ENCODE results near the gene PCMTD2.

PCMTD2 gene

DNA sequence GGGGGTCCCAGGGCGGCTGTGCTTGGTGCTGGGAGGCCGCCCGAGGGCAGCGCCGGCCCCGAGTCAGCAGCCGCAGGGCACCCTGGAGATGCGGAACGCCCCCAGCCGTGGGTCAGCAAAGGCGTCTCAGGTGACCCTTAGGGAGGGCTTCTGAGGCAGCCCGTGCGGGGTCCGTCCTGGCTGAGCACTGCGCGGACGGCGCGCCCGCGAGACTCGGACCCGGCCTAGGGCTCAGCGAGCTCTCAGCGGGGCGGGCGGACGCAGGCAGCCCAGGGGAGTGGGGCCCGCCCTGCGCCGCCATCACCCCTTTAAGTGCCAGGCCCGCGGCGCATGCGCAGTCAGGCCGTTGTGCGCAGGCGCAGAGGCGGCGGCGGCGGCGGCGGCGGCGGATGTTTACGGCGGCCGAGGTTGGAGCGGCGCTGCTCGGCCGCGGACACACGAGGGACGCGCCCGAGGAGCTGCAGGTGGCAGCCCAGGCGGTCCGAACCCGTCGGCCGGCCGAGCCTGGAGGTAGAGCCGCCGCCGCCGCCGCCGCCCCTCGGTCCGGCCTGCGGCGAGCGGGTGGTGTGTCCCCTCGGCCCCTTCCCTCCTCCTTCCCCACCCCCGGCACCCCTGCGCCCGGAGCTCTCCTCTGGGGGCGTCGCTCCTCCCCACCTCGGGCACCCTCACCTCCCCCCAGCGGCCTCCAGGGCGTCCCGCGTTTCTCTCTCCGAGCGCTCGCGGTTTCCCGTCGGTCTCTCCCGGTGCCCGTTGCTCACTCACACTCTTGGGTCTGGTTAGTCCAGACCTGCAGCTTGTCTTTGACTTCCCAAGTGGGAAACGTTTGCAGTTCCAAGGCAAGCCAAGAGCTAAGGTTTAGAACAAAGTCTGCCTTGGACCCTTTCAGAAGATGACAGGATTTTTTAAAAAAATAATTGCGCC lies at the start of gene PCMTD2:
Gene PCMTD2 (plus strand): TSS at position 388 of the 921 bp plus-strand sequence. CDS start 4,218 bp downstream, outside the sequence.
- peak; percentile 64 to 73 for DNase-seq

DNA sequence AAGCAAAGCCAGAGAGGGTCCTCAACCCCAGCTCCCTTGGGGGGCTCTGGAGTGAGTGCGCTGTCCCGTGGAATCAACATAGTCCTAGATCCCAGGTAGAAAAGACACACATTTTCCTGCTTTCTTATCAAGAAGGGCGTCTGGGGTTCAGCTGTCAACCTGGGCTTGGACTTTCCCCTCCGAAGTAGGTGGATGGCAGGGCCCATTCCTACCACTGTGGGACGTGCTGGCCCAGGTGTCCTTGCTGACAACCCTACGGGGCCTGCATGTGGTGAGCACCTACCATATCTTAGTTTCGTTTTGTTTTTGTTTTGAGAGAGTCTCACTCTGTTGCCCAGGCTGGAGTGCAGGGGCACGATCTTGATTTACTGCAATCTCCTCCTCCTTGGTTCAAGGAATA lies 48.9 kb upstream of the PCMTD2 start:
- DNase-seq = no peak

DNA sequence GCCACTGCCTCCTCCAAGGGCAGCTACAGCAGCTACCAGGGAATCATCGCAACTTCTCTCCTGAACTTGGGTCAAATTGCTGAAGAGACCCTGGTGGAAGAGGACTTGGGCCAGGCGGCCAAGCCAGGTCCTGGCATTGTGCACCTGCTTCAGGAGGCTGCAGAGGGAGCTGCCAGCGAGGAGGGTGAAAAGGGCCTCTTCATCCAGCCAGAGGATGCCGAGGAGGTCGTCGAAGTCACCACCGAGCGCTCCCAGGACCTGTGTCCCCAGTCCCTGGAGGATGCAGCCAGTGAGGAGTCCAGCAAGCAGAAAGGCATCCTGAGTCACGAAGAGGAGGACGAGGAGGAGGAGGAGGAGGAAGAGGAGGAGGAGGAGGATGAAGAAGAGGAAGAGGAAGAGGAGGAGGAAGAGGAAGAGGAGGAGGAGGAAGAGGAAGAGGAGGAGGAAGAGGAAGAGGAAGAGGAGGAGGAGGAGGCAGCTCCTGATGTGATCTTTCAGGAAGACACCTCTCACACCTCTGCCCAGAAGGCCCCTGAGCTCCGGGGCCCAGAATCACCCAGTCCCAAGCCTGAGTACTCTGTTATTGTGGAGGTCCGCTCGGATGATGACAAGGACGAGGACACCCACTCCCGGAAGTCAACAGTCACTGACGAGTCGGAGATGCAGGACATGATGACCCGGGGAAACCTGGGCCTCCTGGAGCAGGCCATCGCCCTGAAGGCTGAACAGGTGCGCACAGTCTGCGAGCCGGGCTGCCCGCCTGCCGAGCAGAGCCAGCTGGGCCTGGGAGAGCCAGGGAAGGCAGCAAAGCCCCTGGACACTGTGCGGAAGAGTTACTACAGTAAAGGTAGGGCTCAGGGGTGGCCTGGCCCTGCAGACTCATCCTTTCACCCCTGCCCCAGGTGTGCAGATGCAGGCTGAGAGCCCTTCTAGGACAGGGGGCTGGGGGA lies 47.6 kb upstream of the PCMTD2 start:
- DNase-seq = no peak

GRCh38 chr20:64209148-64209547 lies 46.4 kb upstream of the PCMTD2 start:
- DNase-seq = no peak

- DNase-seq = no peak
Observed at GRCh38 chr20:64210656-64211369, 44.7 kb upstream of the PCMTD2 start.

DNA sequence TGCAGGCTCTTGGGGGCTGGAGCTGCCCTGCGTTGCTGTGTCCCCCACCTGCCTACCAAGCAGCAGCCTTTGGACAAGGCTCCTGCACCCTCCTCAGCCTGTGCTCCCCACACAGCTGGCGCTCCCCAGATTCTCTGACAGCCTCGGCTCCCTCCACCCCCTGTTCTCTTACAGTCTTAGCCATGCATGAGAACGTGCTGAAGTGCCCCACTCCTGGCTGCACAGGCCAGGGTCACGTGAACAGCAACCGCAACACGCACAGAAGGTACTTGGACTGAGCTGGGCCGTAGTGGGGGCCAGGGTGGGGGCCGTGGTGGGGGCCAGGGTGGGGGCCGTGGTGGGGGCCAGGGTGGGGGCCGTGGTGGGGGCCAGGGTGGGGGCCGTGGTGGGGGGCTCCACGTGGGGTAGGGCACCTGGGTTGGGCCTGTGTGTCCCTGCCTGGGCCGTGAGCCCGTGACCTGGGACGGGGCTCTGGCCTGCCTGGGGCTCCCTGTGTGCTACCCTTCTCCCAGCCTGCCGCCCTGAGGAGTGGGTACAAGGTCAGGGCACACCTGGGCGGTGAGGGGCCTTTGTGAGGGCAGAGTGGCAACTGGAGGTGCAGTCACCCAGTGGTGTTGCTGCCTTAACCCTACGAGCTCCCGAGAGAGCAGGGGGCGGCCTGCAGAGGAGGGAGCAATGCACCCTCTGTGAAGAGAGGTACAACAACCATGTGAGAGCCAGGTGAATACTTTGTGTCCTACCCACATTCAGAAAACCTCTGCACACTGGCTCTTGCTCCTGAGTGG lies 43.5 kb upstream of the PCMTD2 start:
- no peak for DNase-seq

DNA sequence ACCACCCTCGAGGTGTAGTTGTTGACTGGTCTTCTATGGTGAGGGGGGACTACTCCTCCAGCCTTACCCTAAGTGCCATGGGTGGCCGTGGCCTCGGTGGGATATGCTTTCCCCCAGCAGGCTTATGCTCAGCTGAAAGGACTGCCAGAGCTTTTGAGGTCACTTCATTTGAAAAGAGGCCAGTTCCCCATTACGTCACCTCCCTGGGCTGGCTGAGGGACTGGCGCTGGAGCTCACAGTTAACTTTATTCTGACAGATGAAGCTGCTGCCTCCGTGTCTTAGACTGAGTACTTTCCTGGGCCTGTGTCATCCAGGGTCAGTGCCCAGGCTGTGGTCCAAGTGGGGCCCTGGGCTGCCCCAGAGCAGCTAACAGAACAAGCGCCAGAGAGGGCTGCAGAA lies 42.8 kb upstream of the PCMTD2 start:
- no peak for DNase-seq

DNA sequence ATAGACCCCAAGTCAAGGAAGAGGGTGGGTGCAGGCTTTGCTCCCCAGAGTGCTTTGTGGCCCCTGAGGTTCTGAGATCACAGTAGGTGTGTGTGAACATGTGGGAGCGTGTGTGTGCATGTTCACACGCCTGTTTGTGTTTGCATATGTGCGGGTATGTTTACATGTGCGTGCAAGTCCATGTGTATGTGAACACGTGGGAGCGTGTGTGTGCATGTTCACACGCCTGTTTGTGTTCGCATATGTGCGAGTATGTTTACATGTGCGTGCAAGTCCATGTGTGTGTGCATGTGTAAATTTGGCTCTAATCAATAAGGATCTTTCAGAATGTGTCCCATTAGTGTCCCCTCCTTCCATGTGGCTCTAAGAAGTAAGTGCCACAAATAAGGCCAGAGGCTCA lies 41.4 kb upstream of the PCMTD2 start:
- no peak for DNase-seq

DNA sequence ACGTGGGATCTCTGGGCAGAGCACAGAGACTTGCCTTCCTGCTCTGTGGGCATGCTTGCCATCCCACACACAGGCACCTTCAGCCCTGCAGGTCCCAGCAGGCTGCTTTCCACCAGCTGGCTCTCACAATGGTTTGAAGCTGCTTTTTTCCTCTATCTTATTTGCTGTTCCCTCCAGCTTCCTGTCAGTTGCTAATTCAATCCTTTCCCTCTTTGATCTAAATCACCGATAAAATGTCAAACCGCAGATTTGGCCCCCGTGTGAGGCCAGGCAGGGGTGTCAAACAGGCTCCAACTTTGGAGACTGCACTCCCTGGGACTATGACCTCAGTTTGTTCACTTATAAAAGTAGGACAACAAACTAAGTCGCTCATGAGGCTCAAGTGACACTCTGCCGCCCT lies 40.6 kb upstream of the PCMTD2 start:
- DNase-seq = no peak

- DNase-seq = no peak
Observed at GRCh38 chr20:64216036-64216435, 39.5 kb upstream of the PCMTD2 start.

DNA sequence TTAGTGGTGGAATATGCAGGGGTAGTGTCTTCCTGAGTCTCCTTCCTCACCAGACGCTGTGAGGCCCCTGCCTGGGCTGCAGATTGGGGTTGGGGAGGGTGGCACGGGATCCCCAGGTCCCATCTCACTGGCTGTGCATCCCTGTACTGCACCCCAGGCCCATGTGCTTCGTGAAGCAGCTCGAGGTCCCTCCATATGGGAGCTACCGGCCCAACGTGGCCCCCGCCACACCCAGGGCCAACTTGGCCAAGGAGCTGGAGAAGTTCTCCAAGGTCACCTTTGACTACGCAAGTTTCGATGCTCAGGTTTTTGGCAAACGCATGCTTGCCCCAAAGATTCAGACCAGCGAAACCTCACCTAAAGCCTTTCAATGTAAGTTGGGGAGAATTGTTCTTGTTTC lies 38.6 kb upstream of the PCMTD2 start:
- no peak for DNase-seq

- DNase-seq = no peak
Observed at GRCh38 chr20:64217539-64218221, 37.9 kb upstream of the PCMTD2 start.

DNA sequence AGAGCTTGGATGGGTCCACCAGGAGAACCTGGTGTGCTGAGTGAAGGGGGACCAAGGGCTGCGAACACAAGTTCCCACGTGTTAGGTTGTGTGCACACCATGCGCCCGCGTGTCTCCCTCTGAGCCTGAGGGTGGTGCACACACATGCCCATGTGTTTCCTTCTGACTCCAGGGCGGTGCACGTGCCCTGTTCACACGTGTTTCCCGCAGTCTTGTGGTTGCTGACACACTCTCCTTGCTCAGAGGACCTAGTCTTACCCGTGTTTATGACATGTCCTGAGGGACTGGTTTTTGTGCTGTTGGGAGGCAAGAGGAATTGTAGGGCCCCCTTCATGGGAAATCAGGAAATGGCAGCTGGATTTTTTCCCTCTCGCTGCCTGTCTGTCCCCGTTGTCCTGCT lies 36.3 kb upstream of the PCMTD2 start:
- no peak for DNase-seq

- DNase-seq = no peak
Observed at GRCh38 chr20:64219730-64220129, 35.8 kb upstream of the PCMTD2 start.

DNA sequence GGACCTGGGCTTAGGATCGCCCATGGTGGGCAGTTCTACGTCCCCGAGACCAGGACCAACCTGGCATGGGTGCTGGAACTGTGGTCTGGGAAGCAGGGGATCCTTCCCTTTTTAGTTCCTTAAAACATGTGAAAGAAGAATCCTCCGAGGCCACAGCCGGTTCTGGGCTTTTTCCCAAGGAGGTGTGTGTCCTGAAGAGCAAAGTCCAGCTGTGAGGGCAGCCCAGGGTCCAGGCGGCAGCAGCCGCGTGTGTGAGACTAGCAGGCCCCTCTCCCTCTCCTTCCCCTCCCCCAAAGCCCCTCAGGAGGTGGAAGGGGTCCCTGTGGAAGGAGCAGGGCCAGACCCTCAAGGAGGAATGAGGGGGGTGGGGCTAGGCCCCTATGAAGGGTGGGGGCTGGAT lies 35.1 kb upstream of the PCMTD2 start:
- no peak for DNase-seq

- DNase-seq = no peak
Observed at GRCh38 chr20:64220891-64221527, 34.5 kb upstream of the PCMTD2 start.

GRCh38 chr20:64222291-64222735 lies 33.2 kb upstream of the PCMTD2 start:
- DNase-seq = no peak

- DNase-seq = no peak
Observed at GRCh38 chr20:64222851-64223525, 32.6 kb upstream of the PCMTD2 start.

DNA sequence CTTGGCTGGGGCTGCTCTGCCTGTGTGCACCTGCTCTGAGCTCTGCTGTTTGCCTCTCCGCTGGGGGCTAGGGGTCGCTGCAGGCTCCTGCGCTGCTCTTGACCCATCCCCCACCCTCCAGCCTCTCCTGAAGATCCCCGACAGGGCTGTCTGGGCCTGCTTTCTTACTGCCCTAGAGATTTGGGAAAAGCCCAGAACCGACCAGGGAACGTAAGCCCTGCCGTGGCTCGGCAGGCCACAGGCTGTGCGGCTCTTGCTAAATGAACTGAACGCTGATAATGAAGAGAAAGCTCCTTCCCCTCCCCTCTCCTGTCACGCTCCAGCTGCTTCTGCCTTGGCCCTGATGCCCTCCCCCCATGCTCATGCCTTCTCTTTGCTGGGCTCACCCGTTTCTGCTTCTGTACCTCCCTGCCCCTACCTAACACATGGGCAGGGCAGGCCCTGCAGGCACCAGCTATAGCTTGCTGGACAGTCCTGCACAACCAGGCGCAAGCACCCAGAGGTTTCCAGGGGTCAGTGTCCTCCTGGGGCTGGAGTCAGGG lies 32.0 kb upstream of the PCMTD2 start:
- no peak for DNase-seq
